GM19238 (cell line): ENCODE data around the gene ZKSCAN7.
A peak's percentile ranks its signal among the peaks of the same experiment; 100 is the strongest.
"Not testable (repeated sequence)": the region's sequence is repeated elsewhere in the genome, so short reads cannot be mapped to it uniquely, and the experiment has no call there.

Experiments
- DNase-seq: peaks from one replicate; pipeline ENCODE4 v3.0.0; 2011; ENCODE audit warnings: low spot score; ENCODE audit not compliant: insufficient read length

The ZKSCAN7 gene

GRCh38 chr3:44576613-44577012 lies 21.6 kb downstream of the ZKSCAN7 start:
- no peak for DNase-seq

GRCh38 chr3:44577354-44577952 lies 22.5 kb downstream of the ZKSCAN7 start:
- DNase-seq: not testable (repeated sequence)

GRCh38 chr3:44578316-44578715 lies 23.3 kb downstream of the ZKSCAN7 start:
- DNase-seq: not testable (repeated sequence)

DNA sequence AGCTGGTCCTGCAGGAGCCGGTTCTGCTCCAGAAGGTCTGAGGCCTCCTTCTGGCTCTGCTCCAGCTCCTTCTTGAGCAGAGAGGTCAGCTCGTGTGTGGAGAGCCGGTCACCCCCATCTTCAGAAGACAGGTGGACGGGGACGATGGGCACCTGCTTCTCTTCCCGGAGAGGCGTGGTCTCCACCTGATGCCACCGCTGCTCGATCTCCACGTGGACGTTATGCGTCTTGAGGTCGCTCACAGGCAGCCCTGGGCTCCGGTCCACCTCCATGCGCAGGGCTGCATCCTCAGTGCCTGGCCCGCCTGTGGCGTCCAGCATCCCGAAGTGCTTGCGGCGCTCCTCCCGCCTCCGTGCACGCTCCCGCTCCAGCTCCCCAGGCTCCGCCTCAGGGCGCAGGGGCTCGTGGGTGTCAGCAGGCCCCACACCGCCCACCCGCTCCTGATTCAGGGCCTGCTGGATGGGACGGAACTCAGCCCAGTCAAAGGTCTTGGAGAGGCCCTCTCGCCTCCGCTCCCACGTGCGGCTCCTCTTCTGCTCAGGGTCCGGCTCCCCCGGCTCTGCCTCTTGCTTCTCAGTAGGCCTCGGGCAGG lies 24.0 kb downstream of the ZKSCAN7 start:
- not testable (repeated sequence) for DNase-seq

DNA sequence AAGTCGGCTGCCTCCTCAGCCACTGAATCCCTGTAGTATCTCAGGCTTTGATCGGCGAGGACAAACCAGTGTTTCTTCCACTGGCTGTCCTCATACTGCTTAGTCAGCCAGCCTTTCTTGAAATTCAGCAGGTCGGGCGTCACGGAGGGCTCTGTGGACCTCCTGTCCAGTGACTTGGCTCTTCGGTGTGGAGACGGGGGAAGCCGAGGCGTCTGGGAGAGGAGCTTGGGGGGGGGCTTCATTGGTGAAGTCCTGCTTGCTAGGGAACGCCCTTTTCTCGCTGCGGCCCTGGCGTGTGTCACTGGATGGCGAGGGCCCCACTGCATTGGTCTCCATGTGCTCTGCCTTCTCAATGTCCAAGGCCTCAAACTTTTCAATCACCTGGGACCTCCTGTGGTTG lies 24.8 kb downstream of the ZKSCAN7 start:
- not testable (repeated sequence) for DNase-seq

GRCh38 chr3:44580971-44581370 lies 26.0 kb downstream of the ZKSCAN7 start:
- DNase-seq: not testable (repeated sequence)

DNA sequence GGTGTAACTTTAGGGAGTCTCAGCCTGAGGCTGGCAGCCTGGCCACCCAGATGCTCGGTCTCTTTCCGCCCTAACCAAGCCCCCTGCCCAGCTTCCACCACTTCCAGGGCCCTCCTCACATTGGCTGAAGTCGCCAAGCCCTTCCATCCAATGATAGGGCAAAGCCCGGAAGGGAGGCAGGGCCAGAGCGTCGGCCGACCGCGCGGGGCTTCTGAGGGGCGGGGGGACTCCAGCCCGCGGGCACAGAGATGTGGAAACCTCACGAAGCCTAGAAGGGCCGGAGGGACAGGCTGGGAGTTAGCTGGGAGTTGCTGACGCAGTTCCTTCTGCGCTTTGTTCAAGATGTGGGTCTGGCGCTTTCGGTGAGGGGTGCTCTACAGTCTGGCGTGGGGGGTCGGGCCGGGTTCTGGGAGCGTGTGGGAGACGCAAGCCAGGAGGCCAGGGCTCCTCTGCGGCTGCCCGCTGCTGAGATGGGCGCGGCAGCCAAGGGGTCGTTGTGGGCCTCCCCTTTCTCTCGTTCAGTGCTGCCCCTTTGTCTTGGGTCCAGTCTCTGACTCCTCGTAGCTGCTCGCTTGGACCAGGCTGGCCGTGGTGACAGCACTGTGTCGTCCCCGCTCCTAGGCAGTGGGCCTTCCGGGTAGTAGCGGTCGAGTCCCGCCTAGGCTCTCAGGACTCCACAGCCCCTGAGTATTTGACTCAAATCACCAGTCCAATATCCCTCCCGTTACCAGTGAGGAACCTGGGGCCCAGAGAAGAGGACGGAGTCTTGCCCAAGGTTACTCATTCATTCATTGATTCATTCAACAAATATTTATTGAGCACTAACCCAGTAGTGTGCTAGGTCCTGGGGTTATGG lies 29.9 kb downstream of the ZKSCAN7 start, which contains the start of gene ZNF660:
Gene ZNF660, plus strand, starts transcription at position 319 of the 856 bp plus-strand sequence. CDS start 9,230 bp downstream, outside the sequence.
- DNase-seq: peak; percentile 41

DNA sequence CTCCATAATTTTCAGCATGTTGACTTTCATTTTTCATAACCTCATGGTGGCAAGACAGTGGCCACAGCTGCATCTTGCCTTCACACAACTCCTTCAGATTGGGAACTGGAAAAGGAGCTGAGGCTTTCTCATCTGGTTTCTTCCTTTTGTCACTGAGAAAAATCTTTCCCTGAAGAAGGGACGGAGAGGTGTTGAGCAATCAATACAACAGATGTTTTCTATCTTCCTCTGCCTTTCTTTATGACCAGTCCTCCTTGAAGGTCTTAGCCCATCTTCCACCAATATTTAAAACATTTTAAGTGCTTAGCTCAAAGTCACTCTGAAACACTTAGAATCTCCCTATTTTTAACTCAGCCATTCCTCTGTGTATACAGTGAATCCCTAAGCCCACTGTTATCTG lies 41.6 kb downstream of the ZKSCAN7 start:
- no peak for DNase-seq

- no peak for DNase-seq
These were observed 46.8 kb downstream of the ZKSCAN7 start for GRCh38 chr3:44601749-44602148.

DNA sequence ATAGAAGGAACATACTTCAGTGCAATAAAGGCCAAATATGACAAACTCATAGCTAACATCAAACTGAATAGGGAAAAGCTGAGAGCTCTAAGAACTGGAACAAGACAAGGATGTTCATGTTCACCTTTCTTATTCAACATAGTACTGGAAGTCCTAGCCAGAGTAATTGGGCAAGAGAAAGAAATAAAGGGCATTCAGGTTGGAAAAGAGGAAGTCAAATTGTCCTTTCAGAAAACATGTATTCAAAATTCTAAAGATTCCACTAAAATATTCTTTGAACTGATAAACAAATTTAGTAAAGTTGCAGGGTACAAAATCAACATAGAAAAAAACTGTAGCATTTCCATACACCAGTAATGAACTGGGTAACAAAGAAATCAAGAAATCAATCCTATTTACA lies 57.7 kb downstream of the ZKSCAN7 start:
- DNase-seq: no peak
